ENCODE measurements around the gene IDI1.
"Not testable (repeated sequence)": the region's sequence is repeated elsewhere in the genome, so short reads cannot be mapped to it uniquely, and the experiment has no call there.

IDI1 gene

GRCh38 chr10:1068380-1069361 is 19.8 kb upstream of the IDI1 start:
- Histone ChIP-seq H3K9me3 (no peaks in the 10 kb centered on the region), H3K27me3 (no peaks in the 10 kb centered on the region), H3K4me3 (ENCODE audit: low read depth, low read length) (no peak overlapping the region), H3K36me3 (no peaks in the 10 kb centered on the region), H3K4me1 (no peaks in the 10 kb centered on the region)
- no peak for TF ChIP-seq CTCF (IDR thresholded peaks at IDR 0.05; ENCODE audit: low read depth, low read length)
- no peak for DNase-seq

GRCh38 chr10:1066734-1067133 is 17.8 kb upstream of the IDI1 start:
- not testable (repeated sequence) for H3K4me3 ChIP-seq (ENCODE audit: low read depth, low read length); H3K36me3 ChIP-seq; H3K9me3 ChIP-seq; H3K27me3 ChIP-seq; H3K4me1 ChIP-seq; DNase-seq

GRCh38 chr10:1064964-1065247 is 16.0 kb upstream of the IDI1 start:
- Histone ChIP-seq H3K4me3 (ENCODE audit: low read depth, low read length) (no peak overlapping the region), H3K27me3 (no peaks in the 10 kb centered on the region), H3K36me3 (no peaks in the 10 kb centered on the region), H3K4me1 (no peaks in the 10 kb centered on the region), H3K9me3 (no peaks in the 10 kb centered on the region)
- DNase-seq, result no peak
- TF ChIP-seq CTCF (IDR thresholded peaks at IDR 0.05; ENCODE audit: low read depth, low read length), result no peak

GRCh38 chr10:1063232-1063865 is 14.4 kb upstream of the IDI1 start:
- TF ChIP-seq CTCF (IDR thresholded peaks at IDR 0.05; ENCODE audit: low read depth, low read length), result no peak
- no peaks in the 10 kb centered on the region for H3K27me3 ChIP-seq
- no peak overlapping the region for H3K4me3 ChIP-seq (ENCODE audit: low read depth, low read length)
- H3K36me3 ChIP-seq, result no peaks in the 10 kb centered on the region
- no peak for DNase-seq
- H3K4me1 ChIP-seq, result no peaks in the 10 kb centered on the region
- no peaks in the 10 kb centered on the region for H3K9me3 ChIP-seq

- H3K9me3 ChIP-seq, result no peaks in the 10 kb centered on the region
- no peak for TF ChIP-seq CTCF (IDR thresholded peaks at IDR 0.05; ENCODE audit: low read depth, low read length)
- no peaks in the 10 kb centered on the region for H3K36me3 ChIP-seq
- no peak overlapping the region for H3K4me3 ChIP-seq (ENCODE audit: low read depth, low read length)
- H3K4me1 ChIP-seq, result no peaks in the 10 kb centered on the region
- DNase-seq, result no peak
- no peaks in the 10 kb centered on the region for H3K27me3 ChIP-seq
These were observed 13.2 kb upstream of the IDI1 start for GRCh38 chr10:1061930-1062774.

GRCh38 chr10:1059902-1060301 is 11.0 kb upstream of the IDI1 start:
- no peaks in the 10 kb centered on the region for H3K4me1 ChIP-seq
- TF ChIP-seq CTCF (IDR thresholded peaks at IDR 0.05; ENCODE audit: low read depth, low read length), result no peak
- no peaks in the 10 kb centered on the region for H3K27me3 ChIP-seq
- no peak overlapping the region for H3K4me3 ChIP-seq (ENCODE audit: low read depth, low read length)
- 0 out of 2 replicates have a peak, but pooled peaks cover 2% of the 10 kb centered on the region for H3K36me3 ChIP-seq
- no peaks in the 10 kb centered on the region for H3K9me3 ChIP-seq
- DNase-seq, result no peak

All from BE2C (cell line).